ENCODE results near the gene FLNA.

DNA sequence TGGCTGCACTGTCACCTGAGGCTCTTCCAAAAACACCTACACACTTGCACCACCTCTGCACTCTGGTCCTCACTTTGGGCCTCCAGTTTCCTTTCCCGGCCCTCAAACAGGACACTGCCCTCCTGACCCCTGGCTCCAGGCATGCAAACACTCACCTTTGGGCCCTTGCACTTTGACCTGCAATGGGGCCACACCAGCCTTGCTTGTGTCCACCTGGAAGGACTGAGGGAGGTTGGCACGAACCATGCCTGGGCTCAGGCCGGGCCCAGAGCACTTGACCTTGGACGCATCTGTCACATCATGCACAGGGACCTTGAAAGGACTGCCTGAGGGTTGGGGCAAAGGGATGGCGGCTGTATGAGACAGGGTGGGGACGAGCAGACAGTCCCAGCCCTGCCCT lies 15.6 kb downstream of the FLNA start:
- TF ChIP-seq, protein P1, sequence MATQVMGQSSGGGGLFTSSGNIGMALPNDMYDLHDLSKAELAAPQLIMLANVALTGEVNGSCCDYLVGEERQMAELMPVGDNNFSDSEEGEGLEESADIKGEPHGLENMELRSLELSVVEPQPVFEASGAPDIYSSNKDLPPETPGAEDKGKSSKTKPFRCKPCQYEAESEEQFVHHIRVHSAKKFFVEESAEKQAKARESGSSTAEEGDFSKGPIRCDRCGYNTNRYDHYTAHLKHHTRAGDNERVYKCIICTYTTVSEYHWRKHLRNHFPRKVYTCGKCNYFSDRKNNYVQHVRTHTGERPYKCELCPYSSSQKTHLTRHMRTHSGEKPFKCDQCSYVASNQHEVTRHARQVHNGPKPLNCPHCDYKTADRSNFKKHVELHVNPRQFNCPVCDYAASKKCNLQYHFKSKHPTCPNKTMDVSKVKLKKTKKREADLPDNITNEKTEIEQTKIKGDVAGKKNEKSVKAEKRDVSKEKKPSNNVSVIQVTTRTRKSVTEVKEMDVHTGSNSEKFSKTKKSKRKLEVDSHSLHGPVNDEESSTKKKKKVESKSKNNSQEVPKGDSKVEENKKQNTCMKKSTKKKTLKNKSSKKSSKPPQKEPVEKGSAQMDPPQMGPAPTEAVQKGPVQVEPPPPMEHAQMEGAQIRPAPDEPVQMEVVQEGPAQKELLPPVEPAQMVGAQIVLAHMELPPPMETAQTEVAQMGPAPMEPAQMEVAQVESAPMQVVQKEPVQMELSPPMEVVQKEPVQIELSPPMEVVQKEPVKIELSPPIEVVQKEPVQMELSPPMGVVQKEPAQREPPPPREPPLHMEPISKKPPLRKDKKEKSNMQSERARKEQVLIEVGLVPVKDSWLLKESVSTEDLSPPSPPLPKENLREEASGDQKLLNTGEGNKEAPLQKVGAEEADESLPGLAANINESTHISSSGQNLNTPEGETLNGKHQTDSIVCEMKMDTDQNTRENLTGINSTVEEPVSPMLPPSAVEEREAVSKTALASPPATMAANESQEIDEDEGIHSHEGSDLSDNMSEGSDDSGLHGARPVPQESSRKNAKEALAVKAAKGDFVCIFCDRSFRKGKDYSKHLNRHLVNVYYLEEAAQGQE (IDR thresholded peaks at IDR 0.05; ENCODE audit: low read depth) = no peak
- TF ChIP-seq TAF1 (IDR thresholded peaks at IDR 0.05; ENCODE audit: low read depth) (no peak), EP300 (IDR thresholded peaks at IDR 0.05; ENCODE audit: borderline replicate concordance) (no peak), YY1 (IDR thresholded peaks at IDR 0.05; ENCODE audit: low read depth) (no peak), FOXM1 (IDR thresholded peaks at IDR 0.05; ENCODE audit: borderline replicate concordance, low read depth) (no peak), NFIC (IDR thresholded peaks at IDR 0.05) (no peak), EGR1 (IDR thresholded peaks at IDR 0.05) (no peak), ZBTB7A (IDR thresholded peaks at IDR 0.05; ENCODE audit: low read depth) (no peak), TCF12 (IDR thresholded peaks at IDR 0.05; ENCODE audit: low read depth) (no peak), TEAD4 (IDR thresholded peaks at IDR 0.05) (no peak), CREB1 (IDR thresholded peaks at IDR 0.05; ENCODE audit: low read depth) (no peak), CEBPB (IDR thresholded peaks at IDR 0.05) (no peak)
- TF ChIP-seq, protein P2, sequence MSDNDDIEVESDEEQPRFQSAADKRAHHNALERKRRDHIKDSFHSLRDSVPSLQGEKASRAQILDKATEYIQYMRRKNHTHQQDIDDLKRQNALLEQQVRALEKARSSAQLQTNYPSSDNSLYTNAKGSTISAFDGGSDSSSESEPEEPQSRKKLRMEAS (IDR thresholded peaks at IDR 0.05) = no peak

All from Ishikawa (cell line).